AG09309 (cell line): ENCODE data around the gene SLC39A10.

Experiments used
- DNase-seq: peaks from one replicate; pipeline ENCODE4 v3.0.0-alpha.2; 2010; ENCODE audit warnings: low read depth
- H3K4me3 ChIP-seq: 2 replicates; pipeline ENCODE4 v1.5.1; 2011; ENCODE audit warnings: mild to moderate bottlenecking, low read depth, low read length, moderate library complexity; ENCODE audit not compliant: control insufficient read depth
- CTCF ChIP-seq: IDR thresholded peaks from 2 replicates; pipeline ENCODE4 v1.5.1; 2011; ENCODE audit warnings: mild to moderate bottlenecking, low read depth, low read length, inconsistent platforms; ENCODE audit not compliant: insufficient read depth, control insufficient read depth; ENCODE audit errors: missing control alignments

Gene SLC39A10

GRCh38 chr2:195733831-195734230 lies 76.8 kb downstream of the SLC39A10 start:
- no peak for TF ChIP-seq CTCF
- H3K4me3 ChIP-seq: no peak overlapping the region
- DNase-seq: no peak

- no peak for DNase-seq
- H3K4me3 ChIP-seq: no peak overlapping the region
- no peak for TF ChIP-seq CTCF
Observed at GRCh38 chr2:195734395-195734794, 77.4 kb downstream of the SLC39A10 start.

GRCh38 chr2:195734931-195735330 lies 77.9 kb downstream of the SLC39A10 start:
- H3K4me3 ChIP-seq: no peak overlapping the region
- no peak for DNase-seq
- no peak for TF ChIP-seq CTCF

- DNase-seq: no peak
- H3K4me3 ChIP-seq: no peak overlapping the region
- TF ChIP-seq CTCF: no peak
Observed at GRCh38 chr2:195735347-195735746, 78.3 kb downstream of the SLC39A10 start.

DNA sequence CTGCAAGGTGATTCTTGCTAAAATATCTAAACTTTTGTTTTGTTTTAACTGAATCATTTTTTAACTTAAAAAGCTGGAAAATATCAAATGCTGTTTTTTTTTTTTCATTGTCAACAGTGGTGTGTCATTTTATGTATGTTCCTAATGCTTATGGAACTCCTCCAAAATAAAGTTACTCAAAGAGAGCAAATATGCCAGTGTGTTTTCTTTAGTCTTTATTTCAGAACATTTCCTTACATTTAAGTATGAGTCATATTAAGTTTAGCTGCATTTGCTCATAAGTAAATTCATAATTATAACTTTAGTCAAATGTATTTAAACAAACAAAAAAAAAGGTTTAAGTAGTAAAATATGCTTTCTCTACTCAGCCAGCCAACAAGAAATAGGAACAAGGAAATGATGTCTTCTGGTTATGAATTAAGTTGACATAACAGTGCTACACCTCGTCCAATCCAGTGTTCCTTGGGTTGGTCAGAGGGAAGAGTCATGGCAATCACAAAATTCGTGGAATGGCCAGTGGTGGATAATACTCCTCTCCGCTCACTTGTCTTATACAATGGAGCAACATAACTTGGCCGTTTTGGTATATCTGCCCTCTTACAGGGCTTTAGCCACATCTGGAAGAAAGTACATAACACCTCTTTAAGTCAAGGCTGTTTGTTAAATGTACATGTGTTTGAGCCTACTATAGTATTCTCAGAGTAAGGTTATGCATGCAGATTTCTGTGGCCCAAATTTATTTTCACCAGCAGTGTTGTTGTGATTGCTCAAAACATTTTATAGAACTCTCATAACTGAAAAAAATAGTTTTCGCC lies 80.7 kb downstream of the SLC39A10 start:
- no peak overlapping the region for H3K4me3 ChIP-seq
- TF ChIP-seq CTCF: no peak
- no peak for DNase-seq

DNA sequence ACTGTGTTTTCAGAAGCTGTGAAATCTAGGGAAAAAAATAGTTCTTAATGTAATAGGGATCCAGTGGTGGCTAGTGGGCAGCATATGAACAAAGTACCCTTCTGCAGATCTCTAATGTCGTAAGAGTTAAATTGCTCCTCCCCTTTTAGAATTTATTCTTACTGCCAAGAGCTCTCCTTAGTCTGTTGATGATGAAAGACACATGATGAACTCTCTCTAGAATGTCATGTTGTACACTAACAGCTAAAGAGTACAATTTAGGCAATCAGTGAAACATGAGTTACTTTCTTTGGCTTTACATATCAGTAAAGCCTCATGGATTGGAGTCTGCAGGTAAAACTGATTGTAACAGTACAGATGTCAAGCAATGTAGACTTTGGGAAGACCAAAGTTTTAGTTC lies 84.2 kb downstream of the SLC39A10 start:
- no peak for TF ChIP-seq CTCF
- no peak overlapping the region for H3K4me3 ChIP-seq
- no peak for DNase-seq

- DNase-seq: no peak
- no peak overlapping the region for H3K4me3 ChIP-seq
- no peak for TF ChIP-seq CTCF
Observed at GRCh38 chr2:195756218-195756942, 99.4 kb downstream of the SLC39A10 start.
